ENCODE results near the gene STIM2.
"Not testable (repeated sequence)": the region's sequence is repeated elsewhere in the genome, so short reads cannot be mapped to it uniquely, and the experiment has no call there.

STIM2 gene

DNA sequence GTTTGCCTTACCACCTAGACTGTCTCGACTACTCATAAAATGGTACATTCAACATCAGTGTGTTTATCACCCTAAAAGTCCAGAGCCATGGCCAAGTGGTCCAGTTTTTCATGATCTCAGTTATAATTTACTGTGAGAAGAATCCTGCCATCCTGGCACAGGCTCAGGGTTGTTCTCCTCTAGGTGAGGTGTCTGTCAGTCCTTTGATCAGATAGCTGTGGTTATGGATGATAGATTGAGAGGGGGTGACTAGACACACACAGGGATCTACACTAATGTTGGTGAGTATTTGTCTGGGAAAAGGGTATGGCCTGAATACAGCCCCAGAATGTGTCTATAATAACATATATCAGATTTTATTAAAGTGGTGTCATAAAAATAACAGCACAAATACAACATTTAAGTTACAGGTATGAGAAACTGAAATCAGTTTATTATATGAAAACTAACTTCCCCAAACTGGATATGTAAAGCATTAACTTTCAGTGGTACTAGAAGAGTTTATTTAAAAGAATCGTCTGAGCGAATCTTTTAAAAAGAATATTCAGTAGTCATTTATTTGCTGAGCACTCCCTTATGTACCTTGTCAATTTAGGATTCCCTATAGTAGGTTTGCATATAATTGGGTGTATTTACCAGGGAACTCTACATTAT is 93.3 kb downstream of the STIM2 start:
- no peak for DNase-seq (ENCODE audit: low read depth)

GRCh38 chr4:26955241-26955640 is 94.6 kb downstream of the STIM2 start:
- no peak for DNase-seq (ENCODE audit: low read depth)

GRCh38 chr4:26958925-26959653 is 98.4 kb downstream of the STIM2 start:
- no peak for DNase-seq (ENCODE audit: low read depth)

GRCh38 chr4:26959654-26960047 is 99.0 kb downstream of the STIM2 start:
- no peak for DNase-seq (ENCODE audit: low read depth)

- DNase-seq (ENCODE audit: low read depth): no peak
Observed at GRCh38 chr4:26962720-26963119, 102.1 kb downstream of the STIM2 start.

GRCh38 chr4:26964512-26964911 is 103.9 kb downstream of the STIM2 start:
- DNase-seq (ENCODE audit: low read depth): no peak

DNA sequence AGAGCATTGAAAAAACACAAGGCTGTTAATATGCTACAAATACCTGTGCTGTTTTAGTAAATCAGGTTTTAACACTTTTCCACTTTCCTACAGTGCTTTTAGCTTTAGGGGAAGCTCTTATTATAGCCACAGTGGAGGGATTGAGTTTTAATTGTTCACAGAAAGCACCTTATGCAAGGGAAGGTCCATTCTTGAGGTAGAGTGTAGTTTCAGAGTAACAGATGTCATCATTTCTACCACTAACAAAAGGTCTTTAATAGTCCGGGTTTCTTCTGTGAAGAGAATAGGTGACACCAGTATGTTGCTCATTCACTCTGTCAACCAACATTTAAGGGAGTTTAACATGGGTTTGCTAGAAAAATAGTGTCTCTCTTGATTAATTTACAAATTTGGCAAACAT is 104.4 kb downstream of the STIM2 start:
- no peak for DNase-seq (ENCODE audit: low read depth)

DNA sequence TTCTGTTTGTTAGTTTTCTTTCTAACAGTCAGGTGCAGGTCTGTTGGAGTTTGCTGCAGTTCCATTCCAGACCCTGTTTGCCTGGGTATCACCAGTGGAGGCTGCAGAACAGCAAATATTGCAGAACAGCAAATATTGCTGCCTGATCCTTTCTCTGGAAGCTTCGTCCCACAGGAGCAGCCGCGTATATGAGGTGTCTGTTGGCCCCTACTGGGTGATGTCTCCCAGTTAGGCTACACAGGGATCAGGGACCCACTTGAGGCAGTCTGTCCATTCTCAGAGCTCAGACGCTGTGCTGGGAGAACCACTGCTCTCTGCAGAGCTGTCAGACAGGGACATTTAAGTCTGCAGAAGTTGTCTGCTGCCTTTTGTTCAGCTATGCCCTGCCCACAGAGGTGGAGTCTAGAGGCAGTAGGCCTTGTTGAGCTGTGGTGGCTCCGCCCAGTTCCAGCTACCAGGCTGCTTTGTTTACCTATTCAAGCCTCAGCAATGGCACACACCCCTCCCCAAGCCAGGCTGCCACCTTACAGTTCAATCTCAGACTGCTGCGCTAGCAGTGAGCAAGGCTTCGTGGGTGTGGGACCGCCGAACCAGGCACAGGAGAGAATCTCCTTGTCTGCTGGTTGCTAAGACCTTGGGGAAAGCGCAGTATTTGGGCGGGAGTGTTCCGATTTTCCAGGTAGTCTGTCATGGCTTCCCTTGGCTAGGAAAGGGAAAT is 115.0 kb downstream of the STIM2 start:
- not testable (repeated sequence) for DNase-seq (ENCODE audit: low read depth)

- no peak for DNase-seq (ENCODE audit: low read depth)
Observed at GRCh38 chr4:26978387-26979053, 117.9 kb downstream of the STIM2 start.

- DNase-seq (ENCODE audit: low read depth): no peak
Observed at GRCh38 chr4:26984896-26985295, 124.3 kb downstream of the STIM2 start.

GRCh38 chr4:26985873-26986272 is 125.2 kb downstream of the STIM2 start:
- DNase-seq (ENCODE audit: low read depth): no peak

- no peak for DNase-seq (ENCODE audit: low read depth)
Observed at GRCh38 chr4:26987191-26987590, 126.5 kb downstream of the STIM2 start.

DNA sequence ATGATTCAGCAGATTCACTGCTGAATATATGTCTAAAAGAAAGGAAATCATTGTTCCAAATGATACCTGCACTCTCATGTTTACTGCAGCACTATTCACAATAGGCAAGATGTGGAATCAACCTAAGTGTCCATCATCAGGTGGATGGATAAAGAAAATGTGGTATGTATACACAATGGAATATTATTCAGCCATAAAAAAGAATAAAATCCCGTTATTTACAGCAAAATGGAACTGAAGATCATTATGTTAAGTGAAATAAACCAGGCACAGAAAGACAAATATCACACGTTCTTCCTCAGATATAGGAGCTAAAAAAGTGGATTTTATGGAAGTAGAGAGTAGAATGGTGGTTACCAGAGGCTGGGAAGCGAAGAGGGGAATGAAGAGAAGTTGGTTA is 130.4 kb downstream of the STIM2 start:
- DNase-seq (ENCODE audit: low read depth): no peak

DNA sequence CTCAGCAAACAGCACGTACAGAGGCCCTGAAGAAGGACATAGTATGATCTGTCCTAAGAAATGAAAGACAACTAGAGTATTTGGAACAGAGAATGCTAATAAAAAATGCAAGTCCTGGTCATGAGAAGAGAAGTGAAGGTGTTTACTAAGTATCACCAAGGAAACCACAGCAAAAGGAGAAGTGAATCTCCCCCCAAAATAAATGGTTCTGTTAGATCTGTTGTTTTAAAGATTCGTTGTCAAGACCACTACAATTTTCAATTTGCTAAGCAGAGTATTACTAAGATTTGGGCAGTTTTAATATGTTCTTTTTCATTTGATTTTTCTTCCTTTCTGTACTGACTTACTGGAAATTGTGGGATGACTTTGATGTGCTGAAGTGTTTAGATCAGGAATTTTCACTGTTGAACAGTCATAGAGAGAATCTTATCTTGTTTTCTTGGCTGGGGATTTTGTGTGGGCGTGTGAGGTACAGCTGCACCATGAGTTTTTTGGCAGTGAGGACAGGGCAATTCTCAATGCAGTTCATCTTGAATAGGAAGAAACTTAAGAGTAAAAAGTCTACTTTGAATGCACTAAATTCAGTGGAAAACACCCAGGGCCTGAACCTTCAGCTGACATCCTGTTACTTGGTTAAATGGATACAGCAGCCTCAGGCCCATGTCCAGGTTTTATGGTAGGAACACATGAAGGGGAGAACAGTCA is 132.2 kb downstream of the STIM2 start:
- DNase-seq (ENCODE audit: low read depth): no peak

GRCh38 chr4:26993539-26993938 is 132.9 kb downstream of the STIM2 start:
- DNase-seq (ENCODE audit: low read depth): no peak

GRCh38 chr4:26993967-26994366 is 133.3 kb downstream of the STIM2 start:
- no peak for DNase-seq (ENCODE audit: low read depth)

- DNase-seq (ENCODE audit: low read depth): no peak
Observed at GRCh38 chr4:26995316-26995715, 134.7 kb downstream of the STIM2 start.

GRCh38 chr4:26996745-26997144 is 136.1 kb downstream of the STIM2 start:
- DNase-seq (ENCODE audit: low read depth): no peak

- DNase-seq (ENCODE audit: low read depth): no peak
Observed at GRCh38 chr4:26999689-27000088, 139.0 kb downstream of the STIM2 start.

- DNase-seq (ENCODE audit: low read depth): no peak
Observed at GRCh38 chr4:27000122-27000521, 139.5 kb downstream of the STIM2 start.

- DNase-seq (ENCODE audit: low read depth): no peak
Observed at GRCh38 chr4:27000820-27001219, 140.2 kb downstream of the STIM2 start.
